Esophagus squamous epithelium (tissue), 5 donors: ENCODE measurements around the gene SUSD1. TPM values are rescaled to one million over a fixed set of nuclear protein-coding genes. Genes with fewer than 3 reads are reported as not detected.
"Not testable (repeated sequence)": the region's sequence is repeated elsewhere in the genome, so short reads cannot be mapped to it uniquely, and the experiment has no call there.

Source experiments
- DNase-seq: peaks from one replicate; lab custom pipeline; 2025; lab: John Stamatoyannopoulos, UW
- H3K27ac ChIP-seq, 4 donors: fragments of 200-600 bp; sonication (generic); one replicate each; pipeline ENCODE4 v1.5.1; 2016 to 2019; ENCODE audit warnings: mild to moderate bottlenecking in 1 of 4
- H3K27me3 ChIP-seq, 4 donors: fragments of 200-600 bp; sonication (generic); 1 replicate in 3 of 4; 2 replicates in 1 of 4; pipeline versions ENCODE4 v1.5.1 to v1.6.0; 2017 to 2021; ENCODE audit warnings: antibody characterized with exemption in 1 of 4
- H3K36me3 ChIP-seq, 3 donors: fragments of 200-600 bp; sonication (generic); one replicate each; pipeline ENCODE4 v1.5.1; 2016 to 2019
- H3K4me1 ChIP-seq, 3 donors: fragments of 200-600 bp; sonication (generic); one replicate each; pipeline ENCODE4 v1.5.1; 2017 to 2019
- H3K4me3 ChIP-seq, 4 donors: fragments of 200-600 bp; sonication (generic); 1 replicate in 3 of 4; 2 replicates in 1 of 4; pipeline ENCODE4 v1.5.1; 2016 to 2019; ENCODE audit warnings: mild to moderate bottlenecking in 2 of 4, moderate library complexity in 1 of 4
- H3K9me3 ChIP-seq, 3 donors: fragments of 200-600 bp; sonication (generic); one replicate each; pipeline ENCODE4 v1.5.1; 2016 to 2019
- CTCF ChIP-seq, 6 experiments: fragments of 450-650 bp in 4 of 6; fragments of 200-600 bp in 2 of 6; sonication (generic) in 2 of 6; IDR thresholded peaks; one replicate each; pipeline ENCODE4 v1.5.1; 2016 to 2019; ENCODE audit warnings: antibody characterized with exemption in 6 of 6, mild to moderate bottlenecking in 4 of 6, moderate library complexity in 4 of 6
- POLR2A ChIP-seq, 4 donors: fragments of 450-650 bp; IDR thresholded peaks; one replicate each; pipeline ENCODE4 v1.6.1; 2017; ENCODE audit warnings: antibody characterized with exemption in 4 of 4, mild to moderate bottlenecking in 4 of 4, moderate library complexity in 3 of 4
- WGBS, 2 donors: methylation state at CpG; one replicate each; pipeline ENCODE4 v1.1.5; 2018; 5-methylcytosine and 5-hydroxymethylcytosine counted together
- intact Hi-C: fragments of 100-400 bp; cut with DNase I; formaldehyde crosslinking; loops from one replicate; pipeline ENCODE4 v1.15.0; 2022
- total RNA-seq, 4 donors: library from RNA; depleted of rRNA; stranded (reverse); fragments of >200 nt; gene quantifications; one replicate each; pipeline ENCODE4 v1.1.0, GENCODE V29; 2016
- donor health status: DM: yes; HTN: yes; CAD: no.

The SUSD1 gene
- total RNA-seq, 4 donors from 2014 or later = 5.6 to 6.6 (median 6.5) TPM

GRCh38 chr9:112193572-112194288 is 18.6 kb upstream of the SUSD1 start:
- Histone ChIP-seq H3K27me3 (no peaks in the 10 kb centered on the region), H3K4me3 (no peak overlapping the region), H3K4me1 (peaks cover 0 to 8% (median 0%) of the 10 kb centered on the region in 3 donors), H3K27ac (no peak overlapping the region), H3K36me3 (no peaks in the 10 kb centered on the region), H3K9me3 (no peaks in the 10 kb centered on the region)
- 83 to 88% methylated on average over 6 of the region's 6 CpGs for WGBS, 2 donors
- intact Hi-C loops = no loop called here
- no peak for DNase-seq
- TF ChIP-seq POLR2A (IDR thresholded peaks at IDR 0.05) (no peak), CTCF (IDR thresholded peaks at IDR 0.05) (no peak)

DNA sequence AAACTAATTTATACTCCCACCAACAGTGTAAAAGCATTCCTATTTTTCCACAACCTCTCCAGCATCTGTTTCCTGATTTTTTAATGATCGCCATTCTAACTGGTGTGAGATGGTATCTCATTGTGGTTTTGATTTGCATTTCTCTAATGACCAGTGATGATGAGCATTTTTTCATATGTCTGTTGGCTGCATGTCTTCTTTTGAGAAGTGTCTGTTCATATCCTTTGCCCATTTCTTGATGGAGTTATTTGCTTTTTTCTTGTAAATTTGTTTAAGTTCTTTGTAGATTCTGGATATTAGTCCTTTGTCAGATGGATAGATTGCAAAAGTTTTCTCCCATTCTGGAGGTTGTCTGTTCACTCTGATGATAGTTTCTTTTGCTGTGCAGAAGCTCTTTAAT is 15.2 kb upstream of the SUSD1 start:
- H3K27ac ChIP-seq, DNase-seq, intact Hi-C loops, H3K9me3 ChIP-seq, H3K27me3 ChIP-seq, H3K4me3 ChIP-seq, H3K36me3 ChIP-seq: not testable (repeated sequence)
- WGBS, 2 donors = 92 to 95% methylated on average over 1 of the region's 1 CpG
- peaks cover 0 to 31% (median 0%) of the 10 kb centered on the region in 3 donors for H3K4me1 ChIP-seq

DNA sequence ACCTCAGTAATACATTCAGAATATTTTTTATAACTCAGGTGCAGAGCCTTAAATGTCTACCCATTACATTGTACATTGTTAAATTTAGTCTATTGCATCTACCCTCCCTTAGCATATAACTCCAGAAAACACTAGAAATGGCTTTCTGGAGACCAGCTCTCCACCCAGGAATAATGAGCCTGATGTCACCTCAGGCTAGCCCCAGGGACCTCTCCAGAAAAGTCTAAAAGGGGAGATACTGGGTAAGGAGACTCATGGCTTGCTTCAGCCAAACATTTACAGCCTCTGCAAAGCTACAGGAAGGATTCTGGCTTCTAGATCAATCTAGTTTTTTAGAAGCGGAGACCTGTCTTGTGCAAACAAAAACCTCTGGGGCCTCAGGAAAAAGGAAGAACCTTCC is 13.8 kb upstream of the SUSD1 start:
- H3K27me3 ChIP-seq = no peaks in the 10 kb centered on the region
- H3K27ac ChIP-seq = no peak overlapping the region
- no peak overlapping the region for H3K4me3 ChIP-seq
- intact Hi-C loops = no loop called here
- H3K36me3 ChIP-seq = no peaks in the 10 kb centered on the region
- no peak for TF ChIP-seq CTCF (IDR thresholded peaks at IDR 0.05)
- no peak for TF ChIP-seq POLR2A (IDR thresholded peaks at IDR 0.05)
- no peak for DNase-seq
- peaks cover 0 to 31% (median 0%) of the 10 kb centered on the region in 3 donors for H3K4me1 ChIP-seq
- no peaks in the 10 kb centered on the region for H3K9me3 ChIP-seq
- 29 to 73% methylated on average over 1 of the region's 1 CpG for WGBS, 2 donors

DNA sequence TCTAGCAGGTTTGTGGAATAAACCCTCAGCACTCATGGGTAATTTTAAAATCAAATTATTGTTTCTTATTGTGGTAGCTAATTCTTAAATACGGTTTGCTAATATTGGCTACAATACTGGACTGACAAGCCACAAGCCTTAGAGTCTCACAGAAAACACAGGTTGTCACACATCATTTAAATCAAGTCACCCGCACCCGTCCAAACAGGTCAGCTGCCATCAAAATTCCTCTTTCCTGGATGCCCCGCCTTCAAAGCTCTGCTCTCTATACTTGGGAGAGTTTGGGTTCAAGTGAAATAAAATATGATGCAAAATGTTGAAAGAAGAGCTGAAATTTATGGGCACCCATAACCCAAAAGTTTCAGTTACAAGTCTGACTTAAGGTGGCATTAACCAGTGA is 12.3 kb upstream of the SUSD1 start:
- Histone ChIP-seq H3K4me1 (peaks cover 0 to 31% (median 0%) of the 10 kb centered on the region in 3 donors), H3K4me3 (no peak overlapping the region), H3K27ac (peak overlapping the region in 1 of 4 donors; percentile 57), H3K9me3 (no peaks in the 10 kb centered on the region), H3K36me3 (no peaks in the 10 kb centered on the region), H3K27me3 (no peaks in the 10 kb centered on the region)
- intact Hi-C loops = no loop called here
- WGBS, 2 donors = 61 to 67% methylated on average over 4 of the region's 4 CpGs
- no peak for TF ChIP-seq CTCF (IDR thresholded peaks at IDR 0.05)
- DNase-seq = no peak

GRCh38 chr9:112186695-112187094 is 11.6 kb upstream of the SUSD1 start:
- WGBS, 2 donors = 57% methylated on average over 2 of the region's 4 CpGs; no CpG with 5 or more reads in 1 of the 2 donors
- H3K27ac ChIP-seq = peak overlapping the region in 1 of 4 donors; percentile 57
- DNase-seq = no peak
- no peak overlapping the region for H3K4me3 ChIP-seq
- no peaks in the 10 kb centered on the region for H3K27me3 ChIP-seq
- TF ChIP-seq POLR2A (IDR thresholded peaks at IDR 0.05) (no peak), CTCF (IDR thresholded peaks at IDR 0.05) (no peak)
- H3K4me1 ChIP-seq = peaks cover 0 to 31% (median 0%) of the 10 kb centered on the region in 3 donors
- intact Hi-C loops = no loop called here
- H3K36me3 ChIP-seq = no peaks in the 10 kb centered on the region
- no peaks in the 10 kb centered on the region for H3K9me3 ChIP-seq
